ENCODE measurements around the gene BABAM2. TPM values are rescaled to one million over a fixed set of nuclear protein-coding genes. Genes with fewer than 3 reads are reported as not detected.

BABAM2 gene
- total RNA-seq, 4 donors from 2014 or later: 23.7 to 41.1 (median 27.9) TPM

GRCh38 chr2:28095622-28096021 is 205.1 kb downstream of the BABAM2 start:
- Histone ChIP-seq H3K27me3 (no peaks in the 10 kb centered on the region), H3K36me3 (no peaks in the 10 kb centered on the region), H3K27ac (no peak overlapping the region), H3K4me1 (peaks cover 13% of the 10 kb centered on the region), H3K9me3 (no peaks in the 10 kb centered on the region), H3K4me3 (no peak overlapping the region)
- no peak for TF ChIP-seq POLR2A (IDR thresholded peaks at IDR 0.05)
- no peak for TF ChIP-seq EP300 (IDR thresholded peaks at IDR 0.05)
- no peak for TF ChIP-seq CTCF (IDR thresholded peaks at IDR 0.05)
- no peak for TF ChIP-seq POLR2AphosphoS5 (IDR thresholded peaks at IDR 0.05)
- no peak for DNase-seq (ENCODE audit: low spot score in 2 of 2)
- 95% methylated on average over 2 of the region's 2 CpGs for WGBS

GRCh38 chr2:28096421-28096820 is 205.9 kb downstream of the BABAM2 start:
- no peak for DNase-seq (ENCODE audit: low spot score in 2 of 2)
- Histone ChIP-seq H3K4me3 (no peak overlapping the region), H3K27me3 (no peaks in the 10 kb centered on the region), H3K27ac (no peak overlapping the region), H3K9me3 (no peaks in the 10 kb centered on the region), H3K4me1 (peaks cover 15% of the 10 kb centered on the region), H3K36me3 (no peaks in the 10 kb centered on the region)
- no peak for TF ChIP-seq POLR2AphosphoS5 (IDR thresholded peaks at IDR 0.05)
- no peak for TF ChIP-seq EP300 (IDR thresholded peaks at IDR 0.05)
- TF ChIP-seq POLR2A (IDR thresholded peaks at IDR 0.05): no peak
- TF ChIP-seq CTCF (IDR thresholded peaks at IDR 0.05): no peak
- WGBS: 91% methylated on average over 2 of the region's 2 CpGs

- Histone ChIP-seq H3K4me3 (no peak overlapping the region), H3K9me3 (no peaks in the 10 kb centered on the region), H3K36me3 (no peaks in the 10 kb centered on the region), H3K27ac (no peak overlapping the region), H3K4me1 (peaks cover 36% of the 10 kb centered on the region), H3K27me3 (no peaks in the 10 kb centered on the region)
- no peak for TF ChIP-seq EP300 (IDR thresholded peaks at IDR 0.05)
- TF ChIP-seq POLR2AphosphoS5 (IDR thresholded peaks at IDR 0.05): no peak
- TF ChIP-seq POLR2A (IDR thresholded peaks at IDR 0.05): no peak
- TF ChIP-seq CTCF (IDR thresholded peaks at IDR 0.05): no peak
- DNase-seq (ENCODE audit: low spot score in 2 of 2): no peak
- 81% methylated on average over 4 of the region's 4 CpGs for WGBS
Measured at GRCh38 chr2:28098501-28099225, 208.1 kb downstream of the BABAM2 start.

- no peak overlapping the region for H3K4me3 ChIP-seq
- no peaks in the 10 kb centered on the region for H3K27me3 ChIP-seq
- no peak overlapping the region for H3K27ac ChIP-seq
- H3K36me3 ChIP-seq: no peaks in the 10 kb centered on the region
- peaks cover 36% of the 10 kb centered on the region for H3K4me1 ChIP-seq
- WGBS: 49% methylated on average over 2 of the region's 2 CpGs
- TF ChIP-seq CTCF (IDR thresholded peaks at IDR 0.05) (no peak), POLR2AphosphoS5 (IDR thresholded peaks at IDR 0.05) (no peak), EP300 (IDR thresholded peaks at IDR 0.05) (no peak), POLR2A (IDR thresholded peaks at IDR 0.05) (no peak)
- no peak for DNase-seq (ENCODE audit: low spot score in 2 of 2)
- no peaks in the 10 kb centered on the region for H3K9me3 ChIP-seq
Measured at GRCh38 chr2:28101123-28101522, 210.6 kb downstream of the BABAM2 start.

GRCh38 chr2:28101892-28102291 is 211.4 kb downstream of the BABAM2 start:
- 45% methylated on average over 3 of the region's 3 CpGs for WGBS
- no peak for DNase-seq (ENCODE audit: low spot score in 2 of 2)
- TF ChIP-seq EP300 (IDR thresholded peaks at IDR 0.05): no peak
- no peak for TF ChIP-seq POLR2AphosphoS5 (IDR thresholded peaks at IDR 0.05)
- no peak for TF ChIP-seq CTCF (IDR thresholded peaks at IDR 0.05)
- TF ChIP-seq POLR2A (IDR thresholded peaks at IDR 0.05): no peak
- H3K36me3 ChIP-seq: no peaks in the 10 kb centered on the region
- no peaks in the 10 kb centered on the region for H3K9me3 ChIP-seq
- H3K27me3 ChIP-seq: no peaks in the 10 kb centered on the region
- peak overlapping the region; percentile 64 for H3K27ac ChIP-seq
- peaks cover 36% of the 10 kb centered on the region for H3K4me1 ChIP-seq
- no peak overlapping the region for H3K4me3 ChIP-seq
